HCT116 (cell line): Measurements from ENCODE around the gene FOXB1. TPM values are rescaled to one million over a fixed set of nuclear protein-coding genes. Genes with fewer than 3 reads are reported as not detected.

ENCODE experiments used
- ATAC-seq: fragments of 200-7000 bp; cut with Tn5 transposase; 2 replicates; pipeline ENCODE4 v1.9.1; 2020; ENCODE audit warnings: mild to moderate bottlenecking, moderate library complexity
- BruUV-seq: library from RNA; stranded (reverse); fragments of 400-500 nt; replicated peaks from 2 replicates; lab custom pipeline; 2021; lab: Mats Ljungman, UMichigan
- CTCF ChIA-PET: fragments of 300-600 bp; sonication (Branson Sonifier 250); formaldehyde crosslinking; loops from one replicate; lab custom pipeline; 2021; ENCODE audit warnings: antibody characterized with exemption; lab: Charles Lee
- POLR2A ChIA-PET: fragments of 300-600, 350-600 bp; sonication (Branson Sonifier 250); formaldehyde crosslinking; loops from one replicate; lab custom pipeline; 2021; ENCODE audit warnings: antibody characterized with exemption; lab: Charles Lee
- RAD21 ChIA-PET, 2 experiments: fragments of 300-600 bp; sonication (Branson Sonifier 250); formaldehyde crosslinking; loops; one replicate each; lab custom pipeline; 2023; ENCODE audit warnings: low total read pairs in 2 of 2; ENCODE audit not compliant: uncharacterized antibody in 2 of 2, unreplicated experiment in 2 of 2, low non-redundant PET in 1 of 2; lab: Charles Lee
- DNase-seq: peaks from one replicate; pipeline ENCODE4 v3.0.0-alpha.2; 2010; ENCODE audit warnings: low read depth, low spot score
- H2AFZ ChIP-seq: fragments of 200-600 bp; shearing (Covaris generic), sonication (generic); 2 replicates; pipeline ENCODE4 v1.6.1; 2017; ENCODE audit warnings: low read depth, mixed run types, mixed read lengths, antibody characterized with exemption, low read length; ENCODE audit not compliant: poor library complexity, severe bottlenecking
- H3K27ac ChIP-seq: 2 replicates; pipeline ENCODE4 v1.5.1; 2012; ENCODE audit warnings: low read depth, low read length
- H3K27me3 ChIP-seq: fragments of 200-600 bp; sonication (generic); 2 replicates; pipeline ENCODE4 v1.6.1; 2016; ENCODE audit warnings: mixed run types, low read length, mixed read lengths; ENCODE audit not compliant: insufficient read depth
- H3K36me3 ChIP-seq, 2 experiments: fragments of 200-500 bp in 1 of 2; fragments of 200-600 bp in 1 of 2; sonication (Bioruptor generic) in 1 of 2; sonication (generic) in 1 of 2; 2 replicates each; pipeline versions ENCODE4 v1.5.1 to v1.6.1; 2014 to 2016; ENCODE audit warnings: low read length in 2 of 2, inconsistent platforms in 1 of 2, mixed read lengths in 1 of 2, mixed run types in 1 of 2; ENCODE audit not compliant: insufficient read depth in 2 of 2, control insufficient read depth in 1 of 2
- H3K4me1 ChIP-seq, 2 experiments: fragments of 200-600 bp in 1 of 2; sonication (generic) in 1 of 2; 2 replicates each; pipeline versions ENCODE4 v1.5.1 to v1.6.1; 2012 to 2017; ENCODE audit warnings: low read length in 2 of 2, inconsistent platforms in 1 of 2, mild to moderate bottlenecking in 1 of 2, mixed read lengths in 1 of 2, mixed run types in 1 of 2, moderate library complexity in 1 of 2; ENCODE audit not compliant: insufficient read depth in 2 of 2, control insufficient read depth in 1 of 2
- H3K4me2 ChIP-seq: fragments of 200-600 bp; sonication (generic); 2 replicates; pipeline ENCODE4 v1.6.1; 2017; ENCODE audit warnings: mixed run types, low read length, mixed read lengths
- H3K4me3 ChIP-seq, 2 experiments: fragments of 200-600 bp in 1 of 2; sonication (generic) in 1 of 2; replicated peaks in 1 of 2; 2 replicates each; pipeline ENCODE4 v1.5.1; 2011 to 2016; ENCODE audit warnings: low read length in 2 of 2, control low read depth in 1 of 2, low read depth in 1 of 2, mild to moderate bottlenecking in 1 of 2, mixed read lengths in 1 of 2, mixed run types in 1 of 2
- H3K79me2 ChIP-seq: fragments of 200-600 bp; sonication (generic); 2 replicates; pipeline ENCODE4 v1.6.1; 2017; ENCODE audit warnings: mild to moderate bottlenecking, mixed run types, low read length, moderate library complexity, mixed read lengths; ENCODE audit not compliant: insufficient read depth
- H3K9ac ChIP-seq: fragments of 200-600 bp; sonication (generic); 2 replicates; pipeline ENCODE4 v1.6.1; 2016; ENCODE audit warnings: low read length, mixed read lengths
- H3K9me2 ChIP-seq: fragments of 200-600 bp; sonication (generic), shearing (Covaris generic); 2 replicates; pipeline ENCODE4 v1.6.1; 2017; ENCODE audit warnings: mixed run types, mild to moderate bottlenecking, moderate library complexity; ENCODE audit not compliant: insufficient read depth
- H3K9me3 ChIP-seq, 2 experiments: fragments of 200-500 bp in 1 of 2; fragments of 200-600 bp in 1 of 2; sonication (Bioruptor generic) in 1 of 2; sonication (generic) in 1 of 2; 2 replicates each; pipeline ENCODE4 v1.6.1; 2014 to 2017; ENCODE audit warnings: low read length in 2 of 2, mixed read lengths in 2 of 2, inconsistent platforms in 1 of 2, low read depth in 1 of 2, mild to moderate bottlenecking in 1 of 2, mixed run types in 1 of 2, moderate library complexity in 1 of 2; ENCODE audit not compliant: control insufficient read depth in 1 of 2, insufficient read depth in 1 of 2
- H4K20me1 ChIP-seq: fragments of 200-600 bp; sonication (generic), shearing (Covaris generic); 2 replicates; pipeline ENCODE4 v1.6.1; 2017; ENCODE audit warnings: mixed run types, mild to moderate bottlenecking, moderate library complexity; ENCODE audit not compliant: insufficient read depth
- CBX3 ChIP-seq: IDR thresholded peaks from 2 replicates; pipeline ENCODE4 v1.6.1; 2012; ENCODE audit warnings: low read depth
- CEBPB ChIP-seq: IDR thresholded peaks from 2 replicates; pipeline ENCODE4 v1.6.1; 2012; ENCODE audit warnings: low read depth
- EGR1 ChIP-seq: IDR thresholded peaks from 2 replicates; pipeline ENCODE4 v1.6.1; 2012; ENCODE audit warnings: low read depth
- ELF1 ChIP-seq: IDR thresholded peaks from 2 replicates; pipeline ENCODE4 v1.6.1; 2012; ENCODE audit warnings: low read depth, borderline replicate concordance
- JUND ChIP-seq: IDR thresholded peaks from 2 replicates; pipeline ENCODE4 v1.6.1; 2012
- POLR2AphosphoS5 ChIP-seq: IDR thresholded peaks from 2 replicates; pipeline ENCODE4 v1.6.1; 2011; ENCODE audit warnings: mild to moderate bottlenecking, low read depth, low read length, moderate library complexity
- RAD21 ChIP-seq: IDR thresholded peaks from 2 replicates; pipeline ENCODE4 v1.6.1; 2012; ENCODE audit warnings: low read depth, mild to moderate bottlenecking
- REST ChIP-seq: IDR thresholded peaks from 2 replicates; pipeline ENCODE4 v1.6.1; 2012; ENCODE audit warnings: low read depth
- SIN3A ChIP-seq: IDR thresholded peaks from 2 replicates; pipeline ENCODE4 v1.6.1; 2012; ENCODE audit warnings: low read depth
- SP1 ChIP-seq: IDR thresholded peaks from 2 replicates; pipeline ENCODE4 v1.6.1; 2012; ENCODE audit warnings: low read depth
- TCF7L2 ChIP-seq: IDR thresholded peaks from 2 replicates; pipeline ENCODE4 v1.7.0; 2011; ENCODE audit warnings: borderline replicate concordance, inconsistent platforms; ENCODE audit not compliant: insufficient read depth, insufficient read length; ENCODE audit errors: extremely low read depth
- ZBTB33 ChIP-seq: IDR thresholded peaks from 2 replicates; pipeline ENCODE4 v1.6.1; 2011; ENCODE audit warnings: mild to moderate bottlenecking, low read length, moderate library complexity; ENCODE audit not compliant: insufficient replicate concordance; ENCODE audit errors: extremely low read depth
- ZFX ChIP-seq: fragments of 450-650 bp; IDR thresholded peaks from 2 replicates; pipeline ENCODE4 v1.6.1; 2017
- ZNF274 ChIP-seq: fragments of 200-500 bp; sonication (Bioruptor generic); IDR thresholded peaks from 2 replicates; pipeline ENCODE4 v1.6.1; 2014; ENCODE audit warnings: mild to moderate bottlenecking, low read depth, low read length, inconsistent platforms
- intact Hi-C: fragments of 100-400 bp; cut with micrococcal nuclease; formaldehyde crosslinking; loops from 2 replicates; pipeline ENCODE4 v1.10.0; 2022
- total RNA-seq: library from RNA; stranded (reverse); gene quantifications from one replicate; pipeline ENCODE4 v1.2.1, GENCODE V29; 2021; ENCODE audit not compliant: unreplicated experiment
- TF ChIP-seq, protein P1 (sequence below): IDR thresholded peaks from 2 replicates; pipeline ENCODE4 v1.6.1; 2012
- TF ChIP-seq, protein P2 (sequence below): IDR thresholded peaks from 2 replicates; pipeline ENCODE4 v1.6.1; 2012

The FOXB1 gene
- total RNA-seq, 1 experiment from 2014 or later: not detected

DNA sequence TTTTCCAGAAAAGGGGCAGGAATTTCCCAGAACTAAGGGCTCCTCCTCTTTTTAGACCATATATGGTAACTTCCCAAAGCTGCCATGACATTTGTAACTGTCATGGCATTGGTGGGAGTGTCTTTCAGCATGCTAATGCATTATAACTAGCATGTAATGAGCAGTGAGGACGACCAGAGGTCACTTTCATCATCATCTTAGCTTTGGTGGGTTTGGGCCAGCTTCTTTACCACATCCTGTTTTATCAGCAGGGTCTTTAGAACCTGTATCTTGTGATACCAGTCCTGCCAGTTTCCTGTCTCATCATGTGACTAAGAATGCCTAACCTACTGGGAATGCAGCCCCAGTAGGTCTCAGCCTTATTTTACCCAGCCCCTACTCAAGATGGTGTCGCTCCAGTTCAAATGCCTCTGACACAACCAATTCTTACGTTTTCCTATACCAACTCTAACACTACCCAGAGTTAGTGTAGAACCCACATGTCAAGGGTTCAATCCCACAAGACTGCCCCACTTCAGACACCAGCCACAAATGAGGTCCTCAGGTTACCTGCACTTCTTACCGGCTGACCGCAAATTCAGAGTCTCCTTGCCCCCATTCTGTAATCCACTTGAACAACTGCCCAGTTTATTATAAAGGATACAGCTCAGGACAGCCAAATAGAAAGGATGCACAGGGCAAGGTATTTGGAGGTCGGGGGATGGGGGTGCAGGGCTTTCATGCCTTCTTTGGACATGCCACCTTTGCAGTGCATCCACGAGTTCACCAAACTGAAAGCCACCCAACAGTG is 17.7 kb downstream of the FOXB1 start:
- ChIA-PET POLR2A (no interaction called here), CTCF (no interaction called here), RAD21 (no interaction called here)
- Histone ChIP-seq H3K4me1 (no peaks in the 10 kb centered on the region), H3K9me3 (no peaks in the 10 kb centered on the region), H3K4me3 (no peak overlapping the region), H3K27me3 (peaks cover 46% of the 10 kb centered on the region), H3K79me2 (no peaks in the 10 kb centered on the region), H4K20me1 (no peaks in the 10 kb centered on the region), H2AFZ (no peak overlapping the region), H3K9me2 (no peaks in the 10 kb centered on the region), H3K4me2 (no peak overlapping the region), H3K36me3 (no peaks in the 10 kb centered on the region), H3K27ac (no peak overlapping the region), H3K9ac (no peak overlapping the region)
- no peak for TF ChIP-seq ZBTB33
- TF ChIP-seq CBX3: no peak
- TF ChIP-seq ELF1: no peak
- TF ChIP-seq CEBPB: no peak
- no peak for TF ChIP-seq JUND
- no peak for TF ChIP-seq SIN3A
- TF ChIP-seq EGR1: no peak
- TF ChIP-seq RAD21: no peak
- TF ChIP-seq, protein P1, sequence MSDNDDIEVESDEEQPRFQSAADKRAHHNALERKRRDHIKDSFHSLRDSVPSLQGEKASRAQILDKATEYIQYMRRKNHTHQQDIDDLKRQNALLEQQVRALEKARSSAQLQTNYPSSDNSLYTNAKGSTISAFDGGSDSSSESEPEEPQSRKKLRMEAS: no peak
- TF ChIP-seq SP1: no peak
- TF ChIP-seq REST: no peak
- no peak for TF ChIP-seq ZNF274
- TF ChIP-seq, protein P2, sequence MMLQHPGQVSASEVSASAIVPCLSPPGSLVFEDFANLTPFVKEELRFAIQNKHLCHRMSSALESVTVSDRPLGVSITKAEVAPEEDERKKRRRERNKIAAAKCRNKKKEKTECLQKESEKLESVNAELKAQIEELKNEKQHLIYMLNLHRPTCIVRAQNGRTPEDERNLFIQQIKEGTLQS: no peak
- no peak for TF ChIP-seq POLR2AphosphoS5
- no peak for TF ChIP-seq ZFX
- no peak for TF ChIP-seq TCF7L2
- DNase-seq: no peak
- intact Hi-C loops: no loop called here
- ATAC-seq: no peak
- BruUV-seq: no TSS peak
